ENCODE results near the gene KCTD16.

DNA sequence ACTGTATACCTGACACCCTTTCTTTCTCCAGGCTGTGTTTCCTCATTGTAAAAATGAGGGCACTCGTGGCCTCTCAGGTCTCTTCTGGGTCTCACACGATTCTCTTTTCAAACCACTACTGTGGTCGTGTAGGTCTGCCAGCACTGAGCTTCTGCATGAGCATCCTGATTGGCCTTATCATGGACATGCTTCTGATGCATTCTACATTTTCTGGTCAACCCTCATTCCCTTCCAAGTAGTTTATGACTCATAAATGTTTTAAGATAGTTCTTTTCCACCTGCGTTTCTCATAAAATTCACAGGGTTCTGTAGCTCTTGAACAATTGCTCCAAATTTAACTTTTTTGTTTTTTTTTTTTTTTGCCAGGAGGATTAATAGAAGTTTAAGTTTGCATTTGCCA lies 294.8 kb downstream of the KCTD16 start:
- TF ChIP-seq POLR2A (IDR thresholded peaks at IDR 0.05) = no peak
- TF ChIP-seq, protein P1, sequence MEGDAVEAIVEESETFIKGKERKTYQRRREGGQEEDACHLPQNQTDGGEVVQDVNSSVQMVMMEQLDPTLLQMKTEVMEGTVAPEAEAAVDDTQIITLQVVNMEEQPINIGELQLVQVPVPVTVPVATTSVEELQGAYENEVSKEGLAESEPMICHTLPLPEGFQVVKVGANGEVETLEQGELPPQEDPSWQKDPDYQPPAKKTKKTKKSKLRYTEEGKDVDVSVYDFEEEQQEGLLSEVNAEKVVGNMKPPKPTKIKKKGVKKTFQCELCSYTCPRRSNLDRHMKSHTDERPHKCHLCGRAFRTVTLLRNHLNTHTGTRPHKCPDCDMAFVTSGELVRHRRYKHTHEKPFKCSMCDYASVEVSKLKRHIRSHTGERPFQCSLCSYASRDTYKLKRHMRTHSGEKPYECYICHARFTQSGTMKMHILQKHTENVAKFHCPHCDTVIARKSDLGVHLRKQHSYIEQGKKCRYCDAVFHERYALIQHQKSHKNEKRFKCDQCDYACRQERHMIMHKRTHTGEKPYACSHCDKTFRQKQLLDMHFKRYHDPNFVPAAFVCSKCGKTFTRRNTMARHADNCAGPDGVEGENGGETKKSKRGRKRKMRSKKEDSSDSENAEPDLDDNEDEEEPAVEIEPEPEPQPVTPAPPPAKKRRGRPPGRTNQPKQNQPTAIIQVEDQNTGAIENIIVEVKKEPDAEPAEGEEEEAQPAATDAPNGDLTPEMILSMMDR (IDR thresholded peaks at IDR 0.05) = no peak

Data from body of pancreas (tissue), 4 donors.